Common myeloid progenitor, CD34-positive (primary cell): ENCODE data around the gene MAPT.

ENCODE experiments used
- CTCF ChIA-PET: fragments of 350-600 bp; sonication (Branson Sonifier 250); formaldehyde crosslinking; loops from one replicate; lab custom pipeline; 2021; ENCODE audit warnings: antibody characterized with exemption; lab: Charles Lee
- POLR2A ChIA-PET: fragments of 350-600 bp; sonication (Branson Sonifier 250); formaldehyde crosslinking; loops from one replicate; lab custom pipeline; 2021; ENCODE audit warnings: antibody characterized with exemption; lab: Charles Lee
- DNase-seq, 3 donors: peaks; one replicate each; pipeline versions ENCODE4 v3.0.0 to v3.0.0-alpha.2; 2013
- H3K27ac ChIP-seq, 2 experiments: 1 replicate in 1 of 2; 2 replicates in 1 of 2; pipeline ENCODE4 v1.7.0; 2013; ENCODE audit warnings: inconsistent platforms in 2 of 2, low read length in 2 of 2, mild to moderate bottlenecking in 2 of 2, low read depth in 1 of 2, moderate library complexity in 1 of 2; ENCODE audit not compliant: severe bottlenecking in 2 of 2, insufficient read depth in 1 of 2, poor library complexity in 1 of 2
- H3K27me3 ChIP-seq, 5 experiments: replicated peaks in 2 of 5; 1 replicate in 3 of 5; 2 replicates in 2 of 5; pipeline versions ENCODE4 v1.6.1 to v1.7.0; 2013; ENCODE audit warnings: low read length in 4 of 5, mild to moderate bottlenecking in 2 of 5, moderate library complexity in 2 of 5, inconsistent platforms in 1 of 5; ENCODE audit not compliant: insufficient read depth in 5 of 5, control insufficient read depth in 4 of 5
- H3K36me3 ChIP-seq, 4 experiments: 1 replicate in 2 of 4; 2 replicates in 2 of 4; pipeline versions ENCODE4 v1.6.1 to v1.7.0; 2013; ENCODE audit warnings: low read length in 3 of 4, control low read depth in 1 of 4, mild to moderate bottlenecking in 1 of 4; ENCODE audit not compliant: control insufficient read depth in 4 of 4, insufficient read depth in 4 of 4
- H3K4me1 ChIP-seq, 4 experiments: 1 replicate in 3 of 4; 2 replicates in 1 of 4; pipeline versions ENCODE4 v1.6.1 to v1.7.1; 2013; ENCODE audit warnings: low read length in 3 of 4, mild to moderate bottlenecking in 3 of 4, control low read depth in 1 of 4, inconsistent platforms in 1 of 4, moderate library complexity in 1 of 4; ENCODE audit not compliant: control insufficient read depth in 4 of 4, insufficient read depth in 4 of 4; ENCODE audit errors: control extremely low read depth in 1 of 4
- H3K4me3 ChIP-seq, 7 experiments: 1 replicate in 4 of 7; 2 replicates in 3 of 7; pipeline versions ENCODE4 v1.5.1 to v1.7.0; 2013; ENCODE audit warnings: mild to moderate bottlenecking in 7 of 7, low read length in 6 of 7, moderate library complexity in 6 of 7, inconsistent platforms in 2 of 7, low read depth in 2 of 7, control low read depth in 1 of 7; ENCODE audit not compliant: insufficient read depth in 4 of 7, control insufficient read depth in 1 of 7; ENCODE audit errors: extremely low read depth in 1 of 7
- H3K9me3 ChIP-seq, 5 experiments: 1 replicate in 4 of 5; 2 replicates in 1 of 5; pipeline versions ENCODE4 v1.6.1 to v1.7.1; 2013; ENCODE audit warnings: low read length in 4 of 5, mild to moderate bottlenecking in 2 of 5, inconsistent platforms in 1 of 5, low read depth in 1 of 5, moderate library complexity in 1 of 5; ENCODE audit not compliant: control insufficient read depth in 4 of 5, insufficient read depth in 2 of 5; ENCODE audit errors: control extremely low read depth in 1 of 5
- WGBS: methylation state at CpG from one replicate; pipeline ENCODE4 v1.1.5; 2013; ENCODE audit not compliant: insufficient coverage; 5-methylcytosine and 5-hydroxymethylcytosine counted together

Gene MAPT

GRCh38 chr17:45851464-45851863 is 42.9 kb upstream of the MAPT start:
- peak in 2 of 3 donors; percentile 22 to 28 for DNase-seq
- 47% methylated on average over 8 of the region's 8 CpGs for WGBS
- Histone ChIP-seq H3K27me3 (peaks cover 0 to 22% (median 10%) of the 10 kb centered on the region in 5 experiments), H3K4me3 (no peak overlapping the region), H3K27ac (no peak overlapping the region), H3K4me1 (peaks cover 0 to 3% (median 0%) of the 10 kb centered on the region in 4 experiments), H3K9me3 (no peaks in the 10 kb centered on the region), H3K36me3 (no peaks in the 10 kb centered on the region)
- ChIA-PET POLR2A (interaction anchor here (0.6 to 0.8 kb wide), 2 partner anchors 45 to 209 kb away, joined by 3 to 4 read pairs; no protein-coding TSS in a partner anchor), CTCF (interaction anchor here (0.9 to 2.0 kb wide), 17 partner anchors 9 to 439 kb away, joined by 3 to 11 read pairs (median 4); no protein-coding TSS in a partner anchor)

DNA sequence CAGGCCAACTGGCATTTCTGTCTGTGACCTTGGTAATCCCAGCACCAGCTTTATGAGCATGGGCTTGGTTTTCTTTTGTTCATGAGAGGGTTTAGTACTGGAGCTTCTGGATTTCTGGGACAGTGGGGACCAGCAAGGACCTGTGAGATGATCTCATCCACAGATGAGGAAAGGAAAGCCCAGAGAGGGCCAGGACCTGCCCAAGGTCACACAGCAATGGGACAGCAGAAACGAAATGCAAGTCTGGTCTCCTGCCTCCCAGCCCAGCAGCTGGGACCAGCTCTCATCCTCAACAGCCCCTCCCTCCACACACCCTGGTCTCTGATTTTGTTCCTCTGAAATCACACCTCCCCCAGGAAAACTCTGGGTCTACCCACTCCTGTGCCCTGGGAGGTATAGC is 42.5 kb upstream of the MAPT start:
- Histone ChIP-seq H3K9me3 (no peaks in the 10 kb centered on the region), H3K4me1 (peaks cover 0 to 3% (median 0%) of the 10 kb centered on the region in 4 experiments), H3K27me3 (peaks cover 0 to 22% (median 10%) of the 10 kb centered on the region in 5 experiments), H3K27ac (no peak overlapping the region), H3K4me3 (no peak overlapping the region), H3K36me3 (no peaks in the 10 kb centered on the region)
- ChIA-PET CTCF (interaction anchor here (0.9 to 2.0 kb wide), 16 partner anchors 9 to 439 kb away, joined by 3 to 11 read pairs (median 4); no protein-coding TSS in a partner anchor), POLR2A (interaction anchor here (0.6 to 0.8 kb wide), 2 partner anchors 45 to 210 kb away, joined by 3 to 4 read pairs; no protein-coding TSS in a partner anchor)
- no CpG with 5 or more reads among the region's 1 CpG for WGBS
- no peak for DNase-seq

DNA sequence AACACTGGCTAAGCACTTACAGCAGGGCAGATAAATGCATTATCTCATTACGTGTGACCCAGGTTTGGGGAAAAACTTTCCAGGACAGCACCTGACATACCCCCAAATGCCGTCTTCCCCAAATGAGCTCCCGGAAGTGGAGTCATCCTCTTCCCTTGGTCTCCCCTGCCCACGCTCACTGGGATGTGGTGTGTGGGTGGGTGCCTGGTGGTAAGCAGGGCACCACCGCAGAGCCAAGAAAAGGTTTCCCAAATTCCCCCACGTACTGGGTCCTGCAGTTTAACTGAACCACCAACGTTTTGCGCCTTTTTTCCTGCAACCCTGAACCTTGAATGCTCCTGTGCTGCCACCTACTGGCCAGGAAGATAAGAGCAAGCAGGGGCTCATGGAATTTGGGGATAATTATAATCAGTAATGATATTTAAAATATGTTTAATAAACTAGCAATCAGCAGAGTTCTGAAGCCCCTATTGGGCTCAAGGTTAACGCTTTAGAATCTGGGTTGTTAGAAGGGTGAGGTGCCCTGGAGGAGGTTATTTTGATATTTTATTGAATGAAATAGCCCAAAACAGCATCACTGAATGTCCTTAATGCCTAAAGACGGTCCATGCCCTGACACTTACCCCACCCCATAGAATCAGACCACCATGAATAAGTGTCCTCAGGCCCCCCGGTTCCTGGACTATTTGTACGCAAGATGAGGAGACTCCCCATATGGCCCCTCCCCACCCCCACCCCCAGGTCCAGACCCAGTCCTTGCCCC is 41.6 kb upstream of the MAPT start:
- 50% methylated on average over 1 of the region's 12 CpGs for WGBS
- Histone ChIP-seq H3K27ac (no peak overlapping the region), H3K27me3 (peaks cover 0 to 22% (median 10%) of the 10 kb centered on the region in 5 experiments), H3K36me3 (no peaks in the 10 kb centered on the region), H3K4me3 (no peak overlapping the region), H3K4me1 (peaks cover 0 to 3% (median 0%) of the 10 kb centered on the region in 4 experiments), H3K9me3 (no peaks in the 10 kb centered on the region)
- ChIA-PET POLR2A (no interaction called here), CTCF (interaction anchor here (0.9 to 2.0 kb wide), 15 partner anchors 10 to 440 kb away, joined by 3 to 11 read pairs (median 4); no protein-coding TSS in a partner anchor)
- peak; percentile 58 to 80 (median 72) for DNase-seq

DNA sequence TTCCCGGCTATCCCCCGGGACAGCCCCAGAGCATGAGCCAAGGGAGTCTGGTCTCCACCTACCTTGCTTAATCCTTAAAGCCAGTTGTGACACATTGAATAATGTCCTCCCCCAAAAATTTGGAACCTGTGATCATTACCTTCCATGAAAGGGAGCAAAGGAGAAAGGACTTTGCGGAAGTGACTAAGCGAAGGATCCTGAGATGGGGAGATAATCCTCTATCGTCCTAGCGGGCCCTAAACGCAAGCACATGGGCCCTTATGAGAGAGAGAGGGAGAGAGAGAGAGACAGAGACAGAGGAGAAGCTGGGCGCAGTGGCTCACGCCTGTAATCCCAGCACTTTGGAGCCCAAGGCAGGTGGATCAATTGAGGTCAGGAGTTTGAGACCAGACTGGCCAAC is 40.1 kb upstream of the MAPT start:
- ChIA-PET POLR2A (no interaction called here), CTCF (interaction anchor here (1.6 kb wide), 1 partner anchor 214 kb away, joined by 4 read pairs; no protein-coding TSS in a partner anchor)
- H3K27me3 ChIP-seq = peaks cover 0 to 22% (median 10%) of the 10 kb centered on the region in 5 experiments

DNA sequence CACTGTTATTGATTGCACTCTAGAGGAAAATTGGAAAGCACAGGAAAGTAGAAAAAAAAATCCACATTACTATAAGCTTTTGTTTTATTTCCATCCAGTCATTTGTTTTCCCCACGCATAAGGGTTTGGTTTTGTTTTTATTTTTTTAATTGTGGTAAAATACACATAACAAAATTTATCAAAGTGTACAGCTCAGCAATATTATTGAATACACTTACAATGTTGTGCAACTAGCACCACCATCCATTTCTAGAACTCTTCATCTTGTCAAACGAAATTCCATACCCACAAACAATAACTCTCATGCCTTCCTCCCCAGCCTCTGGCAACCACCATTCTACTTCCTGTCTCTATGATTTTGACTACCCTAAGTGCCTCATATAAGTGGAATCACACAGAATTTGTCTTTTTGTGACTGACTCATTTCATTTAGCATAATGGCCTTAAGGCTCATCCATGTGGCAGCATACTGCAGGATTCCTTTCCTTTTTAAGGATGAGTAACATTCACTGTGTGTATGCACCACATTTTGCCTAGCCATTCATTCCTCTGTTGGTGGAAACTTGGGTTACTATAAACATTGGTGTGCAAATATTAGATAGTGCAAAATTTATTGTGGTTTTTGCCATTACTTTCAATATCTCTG is 38.5 kb upstream of the MAPT start:
- Histone ChIP-seq H3K4me3 (no peak overlapping the region), H3K27ac (no peak overlapping the region), H3K4me1 (peaks cover 0 to 3% (median 0%) of the 10 kb centered on the region in 4 experiments), H3K9me3 (no peaks in the 10 kb centered on the region), H3K36me3 (no peaks in the 10 kb centered on the region), H3K27me3 (peaks cover 0 to 27% (median 5%) of the 10 kb centered on the region in 5 experiments)
- ChIA-PET CTCF (interaction anchor here (1.6 kb wide), 1 partner anchor 216 kb away, joined by 4 read pairs; no protein-coding TSS in a partner anchor), POLR2A (interaction anchor here (0.7 kb wide), 1 partner anchor 18 kb away, joined by 3 read pairs; no protein-coding TSS in a partner anchor)
- 20% methylated on average over 1 of the region's 2 CpGs for WGBS
- DNase-seq = no peak

More for the DNA sequence above, 40.1 kb upstream of the MAPT start:
- Histone ChIP-seq H3K9me3 (no peaks in the 10 kb centered on the region), H3K4me1 (peaks cover 0 to 3% (median 0%) of the 10 kb centered on the region in 4 experiments), H3K4me3 (no peak overlapping the region), H3K36me3 (no peaks in the 10 kb centered on the region), H3K27ac (no peak overlapping the region)
- 83% methylated on average over 7 of the region's 9 CpGs for WGBS
- DNase-seq = no peak

DNA sequence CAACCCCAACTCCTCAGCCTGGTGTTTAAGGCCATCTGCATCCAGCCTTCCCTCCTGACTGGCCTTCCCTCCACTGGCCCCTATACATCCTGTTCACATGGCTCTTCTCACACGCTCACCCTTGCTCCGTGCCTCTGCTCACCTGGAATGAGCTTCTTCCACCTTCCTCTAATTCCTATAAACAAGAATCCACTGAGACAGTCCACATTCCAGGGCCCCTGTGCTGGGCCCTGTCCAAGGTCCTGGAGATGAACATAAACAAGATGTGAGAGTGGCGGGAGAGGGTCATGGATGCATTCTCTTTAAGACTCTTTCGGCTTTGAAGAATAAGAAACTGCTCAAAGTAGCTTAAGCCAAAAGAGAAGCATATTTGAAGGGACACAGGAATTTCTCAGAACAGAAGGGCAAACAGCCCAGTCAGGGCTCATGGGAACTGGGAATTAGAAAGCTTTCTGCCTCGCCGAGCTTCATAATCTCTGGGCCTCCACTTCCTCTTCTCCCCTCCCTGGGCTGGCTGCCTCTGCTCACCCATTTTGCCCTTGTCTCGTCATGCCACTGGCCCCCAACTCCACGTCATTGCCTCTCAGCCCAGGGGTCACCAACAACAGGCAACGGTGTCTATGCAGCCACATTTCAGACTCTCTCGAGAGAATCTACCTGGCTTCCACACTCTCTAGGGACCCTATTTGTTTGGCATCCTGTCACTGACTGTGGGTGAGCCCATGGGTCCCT is 36.2 kb upstream of the MAPT start:
- Histone ChIP-seq H3K27ac (no peak overlapping the region), H3K4me3 (no peak overlapping the region), H3K27me3 (peaks cover 0 to 23% (median 2%) of the 10 kb centered on the region in 5 experiments), H3K9me3 (no peaks in the 10 kb centered on the region), H3K36me3 (no peaks in the 10 kb centered on the region), H3K4me1 (no peaks in the 10 kb centered on the region)
- DNase-seq = peak; percentile 15 to 54 (median 50)
- 45% methylated on average over 10 of the region's 10 CpGs for WGBS
- CTCF ChIA-PET = interaction anchor here (1.5 kb wide), 1 partner anchor 75 kb away, joined by 4 read pairs; no protein-coding TSS in a partner anchor
- POLR2A ChIA-PET = no interaction called here
